Amniotic stem cell (primary cell): ENCODE data around the gene PTPRZ1.
A peak's percentile ranks its signal among the peaks of the same experiment; 100 is the strongest.

Source experiments
- DNase-seq: peaks from one replicate; lab custom pipeline; 2025; lab: John Stamatoyannopoulos, UW

PTPRZ1 gene

GRCh38 chr7:122055073-122055472, 182.1 kb downstream of the PTPRZ1 start:
- no peak for DNase-seq

- DNase-seq = no peak
Measured at GRCh38 chr7:122056977-122057376, 184.0 kb downstream of the PTPRZ1 start.

- no peak for DNase-seq
Measured at GRCh38 chr7:122059542-122059941, 186.6 kb downstream of the PTPRZ1 start.

- no peak for DNase-seq
Measured at GRCh38 chr7:122063146-122063545, 190.2 kb downstream of the PTPRZ1 start.

- no peak for DNase-seq
Measured at GRCh38 chr7:122064971-122065370, 192.0 kb downstream of the PTPRZ1 start.

DNA sequence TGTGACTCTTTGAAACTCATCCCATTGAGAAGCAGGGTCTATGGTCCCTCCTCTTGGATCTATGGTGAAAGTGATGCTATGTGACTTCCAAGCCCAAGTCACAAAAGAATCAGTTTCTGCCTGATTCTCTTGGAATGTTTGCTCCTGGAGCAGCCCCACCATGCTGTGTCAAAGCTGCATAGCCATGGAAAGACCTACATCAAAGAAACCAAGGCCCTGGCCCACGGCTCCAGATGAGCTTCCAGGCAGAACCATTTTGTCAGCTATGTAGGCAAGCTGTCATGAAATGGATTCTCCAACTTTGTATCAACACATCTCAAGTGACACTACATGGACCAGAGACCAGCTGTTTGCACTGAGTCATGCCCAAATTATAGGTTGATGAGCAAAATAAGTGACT, 194.1 kb downstream of the PTPRZ1 start:
- no peak for DNase-seq

DNA sequence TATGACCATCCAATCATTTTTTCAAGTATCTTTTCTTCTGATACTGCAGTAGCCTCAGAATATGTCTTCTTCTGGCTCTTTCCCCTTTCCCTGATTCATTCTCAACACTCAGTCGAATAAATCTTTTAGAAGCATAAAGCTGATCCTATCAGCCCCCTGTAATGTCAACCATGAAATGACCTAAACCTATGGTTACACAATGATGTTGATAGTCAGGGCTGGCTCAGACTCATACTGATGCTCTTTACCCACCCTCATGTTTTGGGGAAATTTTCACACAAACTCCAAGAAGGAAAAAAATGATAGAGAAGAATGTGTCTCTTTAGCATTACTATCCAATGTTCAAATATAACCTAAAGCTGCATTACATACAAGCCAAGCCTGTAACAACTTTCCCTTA, 195.1 kb downstream of the PTPRZ1 start:
- DNase-seq = no peak

GRCh38 chr7:122068999-122069398, 196.0 kb downstream of the PTPRZ1 start:
- DNase-seq = no peak

GRCh38 chr7:122070062-122070461, 197.1 kb downstream of the PTPRZ1 start:
- DNase-seq = no peak

DNA sequence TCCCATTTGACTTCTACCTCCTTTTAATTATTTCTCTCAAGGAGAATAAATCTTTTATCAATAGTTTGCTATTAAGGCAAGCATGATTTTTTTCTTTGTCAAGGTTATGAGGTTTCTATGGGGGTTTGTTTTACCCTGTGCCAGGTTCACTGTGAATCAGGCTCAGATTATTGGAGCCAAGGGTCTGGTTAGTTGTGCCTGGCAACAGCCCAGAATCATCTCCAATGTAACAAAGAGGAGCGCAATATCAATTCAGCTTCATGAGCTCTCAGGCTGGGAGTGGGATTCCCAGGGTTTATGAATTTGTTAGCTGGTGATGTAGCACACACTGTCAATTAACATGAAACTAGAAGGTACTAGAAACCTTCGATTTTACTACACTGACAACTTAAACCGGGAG, 197.9 kb downstream of the PTPRZ1 start:
- no peak for DNase-seq

DNA sequence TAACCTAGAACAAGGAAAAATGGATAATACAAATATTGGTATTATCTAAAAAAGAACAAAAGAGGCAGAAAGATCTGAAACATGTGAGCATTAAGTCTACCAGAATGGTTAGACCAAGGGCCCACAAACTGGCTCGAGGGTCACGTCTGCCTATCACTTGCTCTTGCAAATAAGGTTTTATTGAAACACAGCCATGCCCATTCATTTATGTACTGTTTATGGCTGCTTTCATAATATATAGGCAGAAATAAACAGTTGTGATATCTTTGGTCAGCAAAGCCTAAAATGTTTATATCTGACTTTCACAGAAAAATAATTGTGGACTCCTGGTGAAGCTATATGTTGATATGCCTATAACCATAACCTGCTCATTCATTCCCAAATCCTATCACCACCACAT, 199.3 kb downstream of the PTPRZ1 start:
- DNase-seq = no peak

GRCh38 chr7:122072924-122073599, 200.1 kb downstream of the PTPRZ1 start:
- DNase-seq = no peak

DNA sequence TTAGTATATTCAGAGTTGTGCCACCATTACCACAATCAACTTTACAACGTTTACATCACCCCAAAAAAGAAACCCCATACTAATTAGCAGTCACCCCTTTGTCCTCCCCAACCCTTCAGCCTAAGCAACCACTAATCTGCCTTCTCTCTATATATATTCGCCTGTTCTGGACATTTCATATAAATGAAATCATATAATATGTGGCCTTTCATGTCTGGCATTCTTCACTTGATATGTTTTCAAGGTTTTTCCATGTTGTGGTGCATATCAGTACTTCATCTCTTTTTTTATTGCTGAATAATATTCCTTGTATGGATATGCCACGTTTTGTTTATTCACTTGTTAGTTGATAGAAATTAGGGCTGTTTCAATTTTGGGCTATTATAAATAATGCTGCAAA, 200.7 kb downstream of the PTPRZ1 start:
- no peak for DNase-seq

DNA sequence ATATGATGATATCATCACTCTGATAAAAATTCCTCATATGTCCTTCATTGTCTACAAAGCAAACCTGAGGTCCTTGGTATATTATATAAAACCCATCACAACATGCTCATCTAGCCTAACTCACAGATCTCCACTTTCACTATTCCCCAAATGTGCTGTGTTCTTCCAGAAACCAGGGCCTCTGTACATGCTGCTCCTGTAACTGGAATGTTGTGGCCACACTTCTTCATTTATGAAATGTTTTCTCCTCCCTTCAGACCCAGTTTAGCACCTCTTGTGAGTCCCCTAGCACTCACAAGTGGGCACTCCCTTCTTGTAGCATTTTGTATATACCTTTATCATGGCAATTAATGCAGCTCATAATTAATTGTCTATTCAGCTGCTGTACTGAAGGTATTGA, 209.2 kb downstream of the PTPRZ1 start:
- DNase-seq = no peak

DNA sequence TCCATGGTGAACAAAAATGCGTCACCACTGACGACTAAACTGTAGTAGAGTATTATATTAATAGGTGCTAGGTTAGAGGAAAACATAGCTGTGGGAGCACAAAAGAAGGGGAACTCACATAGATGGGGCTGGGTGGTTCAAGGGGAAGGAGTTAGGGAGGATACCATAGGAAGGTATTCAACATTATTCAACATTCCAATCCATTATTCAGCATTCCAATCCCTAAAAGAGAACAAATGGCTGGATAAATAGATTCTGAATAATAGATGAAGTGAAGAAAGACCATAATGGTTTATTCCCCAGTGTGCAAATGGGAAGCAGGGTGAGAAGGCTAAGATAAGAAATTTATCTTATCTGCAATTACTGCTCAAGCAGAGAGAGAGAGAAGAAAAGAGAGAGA, 209.7 kb downstream of the PTPRZ1 start:
- DNase-seq = no peak

- peak; percentile 27 for DNase-seq
Measured at GRCh38 chr7:122092964-122093797, 220.2 kb downstream of the PTPRZ1 start.

DNA sequence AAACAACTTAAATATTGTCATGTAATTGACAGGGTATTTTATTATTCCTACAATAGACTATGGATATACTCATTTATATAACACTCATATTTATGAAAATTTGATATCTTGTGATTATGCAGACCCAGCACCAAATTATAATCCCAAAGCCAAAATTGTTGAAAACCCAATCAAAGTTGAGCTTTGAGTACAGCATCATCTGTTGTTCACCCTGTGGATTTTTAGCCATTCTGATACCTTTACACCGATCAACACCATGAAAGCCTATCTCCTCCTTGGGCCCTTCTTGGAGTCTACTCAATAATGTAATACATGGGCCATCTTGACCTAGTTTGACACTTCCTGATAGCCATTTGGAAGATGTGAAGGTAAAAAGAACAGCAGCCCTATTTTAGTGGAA, 221.6 kb downstream of the PTPRZ1 start:
- DNase-seq = no peak

DNA sequence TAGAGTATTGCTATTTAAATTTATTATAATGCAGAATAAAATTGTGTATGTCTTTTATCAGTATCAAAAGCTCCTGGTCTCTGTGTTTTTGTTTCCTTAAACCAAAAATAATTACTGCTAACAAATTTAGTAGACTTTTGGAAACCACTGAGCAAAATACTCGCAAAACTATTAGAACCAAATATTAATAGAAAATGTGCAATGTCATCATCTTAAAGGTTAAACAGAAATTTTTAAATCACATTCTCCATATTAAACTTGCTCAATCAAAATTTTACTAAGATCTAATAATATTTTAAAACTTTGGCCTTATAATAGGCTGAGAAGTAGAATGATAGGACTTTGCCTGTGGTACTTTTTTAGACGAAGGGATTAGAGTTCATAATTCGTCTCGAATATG, 222.7 kb downstream of the PTPRZ1 start:
- no peak for DNase-seq

- no peak for DNase-seq
Measured at GRCh38 chr7:122100021-122100420, 227.1 kb downstream of the PTPRZ1 start.

GRCh38 chr7:122103064-122103463, 230.1 kb downstream of the PTPRZ1 start:
- no peak for DNase-seq
